HepG2 (cell line): Measurements from ENCODE around the gene ATG13.

Experiments
- ARNT ChIP-seq: fragments of 450-650 bp; IDR thresholded peaks from 2 replicates; pipeline ENCODE4 v1.6.1; 2017
- DNMT1 ChIP-seq: sonication (generic); formaldehyde crosslinking; IDR thresholded peaks from 2 replicates; pipeline ENCODE4 v1.5.1; 2020; ENCODE audit warnings: mild to moderate bottlenecking, missing genetic modification reagents
- E2F1 ChIP-seq: sonication (generic); formaldehyde crosslinking; IDR thresholded peaks from 2 replicates; pipeline ENCODE4 v1.5.0; 2020; ENCODE audit warnings: missing genetic modification reagents
- ESRRA ChIP-seq: sonication (generic); formaldehyde crosslinking; IDR thresholded peaks from 2 replicates; pipeline ENCODE4 v1.5.1; 2020; ENCODE audit warnings: mild to moderate bottlenecking, low read depth, missing genetic modification reagents
- HDAC1 ChIP-seq: sonication (generic); formaldehyde crosslinking; IDR thresholded peaks from 2 replicates; pipeline ENCODE4 v1.5.1; 2020; ENCODE audit warnings: mild to moderate bottlenecking, missing genetic modification reagents
- LRRFIP1 ChIP-seq: sonication (generic); formaldehyde crosslinking; conservative IDR thresholded peaks from 2 replicates; pipeline ENCODE4 v1.4.0; 2020; ENCODE audit warnings: missing genetic modification reagents
- MYC ChIP-seq: sonication (generic); formaldehyde crosslinking; IDR thresholded peaks from 2 replicates; pipeline ENCODE4 v1.9.0; 2021; ENCODE audit warnings: missing genetic modification reagents, borderline replicate concordance
- POLR2AphosphoS5 ChIP-seq: IDR thresholded peaks from 2 replicates; pipeline ENCODE4 v1.6.1; 2012; ENCODE audit warnings: low read depth, low read length
- TAF1 ChIP-seq: sonication (generic); formaldehyde crosslinking; IDR thresholded peaks from 2 replicates; pipeline ENCODE4 v1.4.0; 2020; ENCODE audit warnings: missing genetic modification reagents
- ZFP36L2 ChIP-seq: sonication (generic); formaldehyde crosslinking; IDR thresholded peaks from 2 replicates; pipeline ENCODE4 v1.4.0; 2020; ENCODE audit warnings: missing genetic modification reagents
- ZNF292 ChIP-seq: sonication (generic); formaldehyde crosslinking; IDR thresholded peaks from 2 replicates; pipeline ENCODE4 v1.8.1; 2022; ENCODE audit warnings: mild to moderate bottlenecking, low read depth, missing genetic modification reagents, borderline replicate concordance
- ZNF550 ChIP-seq: sonication (generic); formaldehyde crosslinking; IDR thresholded peaks from 2 replicates; pipeline ENCODE4 v1.4.0; 2020; ENCODE audit warnings: mild to moderate bottlenecking, missing genetic modification reagents, borderline replicate concordance
- ZNF562 ChIP-seq: sonication (generic); formaldehyde crosslinking; IDR thresholded peaks from 2 replicates; pipeline ENCODE4 v1.8.0; 2022; ENCODE audit warnings: missing genetic modification reagents, borderline replicate concordance
- ZNF883 ChIP-seq: sonication (generic); formaldehyde crosslinking; IDR thresholded peaks from 2 replicates; pipeline ENCODE4 v1.5.1; 2020; ENCODE audit warnings: mild to moderate bottlenecking, missing genetic modification reagents; ENCODE audit errors: not compliant biosample characterization

DNA sequence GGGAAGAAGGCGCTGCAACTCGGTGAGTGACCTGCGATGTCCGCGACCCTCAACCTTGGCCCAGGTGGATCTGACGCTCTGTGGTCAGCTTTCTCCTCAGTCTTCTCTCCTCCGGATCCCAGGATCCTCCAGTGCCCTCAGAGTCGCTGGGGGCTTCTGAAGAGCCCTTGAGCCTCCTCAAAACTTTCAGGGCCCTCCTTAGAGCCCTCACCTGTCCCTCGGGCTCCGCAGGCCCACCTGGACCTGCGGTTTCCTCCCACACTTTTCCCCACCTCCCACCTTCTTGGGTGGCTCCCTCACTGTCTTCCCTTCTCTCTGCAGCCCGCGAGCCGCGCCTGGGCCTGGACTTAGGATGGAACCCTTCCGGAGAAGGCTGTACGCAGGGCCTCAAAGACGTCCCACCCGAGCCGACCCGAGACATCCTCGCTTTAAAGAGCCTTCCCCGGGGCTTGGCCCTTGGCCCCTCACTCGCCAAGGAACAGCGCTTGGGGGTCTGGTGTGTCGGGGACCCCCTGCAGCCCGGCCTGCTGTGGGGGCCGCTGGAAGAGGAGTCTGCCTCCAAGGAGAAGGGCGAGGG lies 83.8 kb downstream of the ATG13 start:
- no peak for TF ChIP-seq ARNT
- no peak for TF ChIP-seq ZFP36L2 (CRISPR knock-in tag)
- no peak for TF ChIP-seq DNMT1
- no peak for TF ChIP-seq ESRRA (CRISPR knock-in tag)
- no peak for TF ChIP-seq MYC (CRISPR knock-in tag)
- no peak for TF ChIP-seq ZNF550 (CRISPR knock-in tag)
- TF ChIP-seq ZNF292 (CRISPR knock-in tag) = no peak
- peak; percentile 51; the same call in 1 of the 2 replicates for TF ChIP-seq POLR2AphosphoS5
- no peak for TF ChIP-seq E2F1 (CRISPR knock-in tag)
- TF ChIP-seq LRRFIP1 (CRISPR knock-in tag) = no peak
- no peak for TF ChIP-seq ZNF562
- TF ChIP-seq HDAC1 (CRISPR knock-in tag) = no peak
- TF ChIP-seq ZNF883 = no peak
- no peak; the same call in 1 of the 2 replicates for TF ChIP-seq TAF1 (CRISPR knock-in tag)
